Activated CD4-positive, alpha-beta T cell treated with anti-CD3 and anti-CD28 coated beads, Interleukin-2, amount 10 ng/mL, durations not matched to agents 24 days and 14 days (primary cell): ENCODE data around the gene ULBP3. TPM values are rescaled to one million over a fixed set of nuclear protein-coding genes. Genes with fewer than 3 reads are reported as not detected.
"Not testable (repeated sequence)": the region's sequence is repeated elsewhere in the genome, so short reads cannot be mapped to it uniquely, and the experiment has no call there.

Experiments
- DNase-seq: peaks from one replicate; pipeline ENCODE4 v3.0.0; 2022
- H3K27ac Mint-ChIP-seq: one replicate; pipeline ENCODE4 v1.8.0; 2022; ENCODE audit warnings: mild to moderate bottlenecking, mixed read lengths
- H3K27me3 Mint-ChIP-seq: one replicate; pipeline ENCODE4 v1.8.0; 2022; ENCODE audit warnings: mixed read lengths
- H3K36me3 Mint-ChIP-seq: one replicate; pipeline ENCODE4 v1.8.0; 2022; ENCODE audit warnings: low read depth, mild to moderate bottlenecking, mixed read lengths
- H3K4me1 Mint-ChIP-seq: one replicate; pipeline ENCODE4 v1.8.0; 2021; ENCODE audit warnings: mixed read lengths
- H3K4me3 Mint-ChIP-seq: one replicate; pipeline ENCODE4 v1.8.0; 2022; ENCODE audit warnings: mild to moderate bottlenecking, moderate library complexity, mixed read lengths
- H3K9me3 Mint-ChIP-seq: one replicate; pipeline ENCODE4 v1.8.0; 2021; ENCODE audit warnings: mixed read lengths
- intact Hi-C: fragments of 100-400 bp; cut with micrococcal nuclease; formaldehyde crosslinking; loops from one replicate; pipeline ENCODE4 v1.15.1; 2023
- total RNA-seq: library from RNA; stranded (reverse); gene quantifications from 2 replicates; pipeline ENCODE4 v1.2.3, GENCODE V29; 2022

The ULBP3 gene
- total RNA-seq, 1 donor from 2014 or later: 0.47 TPM

- intact Hi-C loops, H3K4me3 Mint-ChIP-seq, H3K27ac Mint-ChIP-seq, H3K9me3 Mint-ChIP-seq, DNase-seq, H3K36me3 Mint-ChIP-seq: not testable (repeated sequence)
- peaks cover 22% of the 10 kb centered on the region for H3K4me1 Mint-ChIP-seq
- H3K27me3 Mint-ChIP-seq: peaks cover 77% of the 10 kb centered on the region
Observed at GRCh38 chr6:150012846-150013784, 55.8 kb downstream of the ULBP3 start.

Other genes starting within 250 kb of the ULBP3 start
- gene LRP11, start 204.8 kb downstream of the ULBP3 start, total RNA-seq: 3.7 TPM in 2 replicates
- not detected in 2 replicates for gene RAET1E, start 171.0 kb downstream of the ULBP3 start, total RNA-seq
- not detected in 2 replicates for gene RAET1G, start 146.0 kb downstream of the ULBP3 start, total RNA-seq
- gene ULBP2, start 127.1 kb downstream of the ULBP3 start, total RNA-seq: 0.40 and 0.47 TPM in 2 replicates
- gene ULBP1, start 105.2 kb downstream of the ULBP3 start, total RNA-seq: 0.49 and 0.76 TPM in 2 replicates
- gene RAET1L, start 43.6 kb downstream of the ULBP3 start, total RNA-seq: not detected in 2 replicates
- 0.19 and 0.21 TPM in 2 replicates for gene PPP1R14C, start 73.9 kb upstream of the ULBP3 start, total RNA-seq